ENCODE data around the gene ENPP5.
"Not testable (repeated sequence)": the region's sequence is repeated elsewhere in the genome, so short reads cannot be mapped to it uniquely, and the experiment has no call there.

Gene ENPP5

GRCh38 chr6:46174904-46175303, 4.1 kb upstream of the ENPP5 start:
- DNase-seq (ENCODE audit: low read depth, low spot score): no peak

DNA sequence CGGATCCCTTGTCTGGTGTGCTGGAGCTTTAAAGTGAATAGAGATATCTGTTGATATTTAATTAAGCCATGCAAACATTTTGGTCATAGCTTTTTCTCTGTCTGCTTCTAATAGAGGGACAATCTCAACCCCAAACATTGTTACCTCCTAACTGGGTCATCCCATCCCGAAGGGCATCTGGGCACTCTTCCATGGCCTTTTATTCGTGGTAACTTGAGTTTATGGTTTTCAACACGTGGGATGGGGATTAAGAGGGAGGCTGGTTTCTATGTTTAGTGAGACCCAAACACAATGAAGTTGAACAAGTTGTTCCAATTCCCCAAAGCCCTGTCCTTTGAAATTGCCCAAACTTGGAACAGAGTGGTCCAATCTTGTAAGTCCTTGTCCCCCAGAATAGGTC, 1.4 kb upstream of the ENPP5 start:
- DNase-seq (ENCODE audit: low read depth, low spot score): no peak

DNA sequence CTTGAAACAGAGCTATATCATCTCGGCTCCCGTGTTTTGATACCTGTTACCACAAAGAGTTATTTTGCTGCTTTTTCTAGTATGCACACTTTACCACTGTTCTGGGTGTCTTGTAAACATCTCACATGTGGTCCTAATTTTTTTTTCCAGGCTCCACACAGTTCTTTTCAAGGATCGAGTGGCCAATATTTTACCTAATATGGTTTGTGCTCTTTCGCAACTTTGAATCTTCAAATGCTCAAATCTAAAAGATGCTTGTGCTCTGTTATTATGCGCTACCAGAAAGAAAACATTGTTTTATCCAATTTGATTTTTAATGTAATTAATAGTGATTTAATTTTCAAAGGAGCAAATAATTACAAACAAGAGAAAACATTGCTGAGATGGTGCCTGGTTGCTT, 10.7 kb downstream of the ENPP5 start:
- DNase-seq (ENCODE audit: low read depth, low spot score): no peak

- DNase-seq (ENCODE audit: low read depth, low spot score): no peak
These were observed 11.6 kb downstream of the ENPP5 start for GRCh38 chr6:46159229-46159628.

DNA sequence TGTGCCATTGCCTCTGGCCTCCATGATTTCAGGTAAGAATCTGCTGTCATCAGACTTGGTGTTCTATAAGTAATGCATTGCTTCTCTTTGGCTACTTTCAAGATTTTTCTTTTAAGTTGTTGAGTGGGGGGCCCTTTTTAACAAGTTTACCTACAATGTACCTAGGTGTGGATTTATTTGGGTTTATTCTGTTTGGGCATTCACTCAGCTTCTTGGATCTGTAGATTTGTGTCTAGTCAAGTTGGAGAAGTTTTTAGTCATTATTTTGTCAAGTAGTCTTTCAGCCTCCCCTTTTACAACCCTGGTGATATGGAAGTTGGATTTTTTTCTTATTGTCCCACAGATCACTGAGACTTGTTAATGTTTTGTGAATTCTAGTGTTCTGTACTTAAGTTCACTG, 14.1 kb downstream of the ENPP5 start:
- DNase-seq (ENCODE audit: low read depth, low spot score): no peak

DNA sequence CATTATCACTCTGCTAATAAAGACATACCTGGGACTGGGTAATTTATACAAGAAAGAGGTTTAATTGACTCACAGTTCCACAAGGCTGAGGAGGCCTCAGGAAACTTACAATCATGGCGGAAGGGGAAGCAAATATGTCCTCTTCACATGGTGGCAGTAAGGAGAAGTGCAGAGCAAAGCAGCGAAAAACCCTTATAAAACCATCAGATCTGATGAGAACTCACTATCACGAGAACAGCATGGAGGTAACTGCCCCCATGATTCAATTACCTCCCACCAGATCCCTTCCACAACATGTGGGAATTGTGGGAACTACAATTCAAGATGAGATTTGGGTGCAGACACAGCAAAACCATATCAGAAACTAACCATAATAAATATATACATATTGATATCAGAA, 21.7 kb downstream of the ENPP5 start:
- DNase-seq (ENCODE audit: low read depth, low spot score): not testable (repeated sequence)

DNA sequence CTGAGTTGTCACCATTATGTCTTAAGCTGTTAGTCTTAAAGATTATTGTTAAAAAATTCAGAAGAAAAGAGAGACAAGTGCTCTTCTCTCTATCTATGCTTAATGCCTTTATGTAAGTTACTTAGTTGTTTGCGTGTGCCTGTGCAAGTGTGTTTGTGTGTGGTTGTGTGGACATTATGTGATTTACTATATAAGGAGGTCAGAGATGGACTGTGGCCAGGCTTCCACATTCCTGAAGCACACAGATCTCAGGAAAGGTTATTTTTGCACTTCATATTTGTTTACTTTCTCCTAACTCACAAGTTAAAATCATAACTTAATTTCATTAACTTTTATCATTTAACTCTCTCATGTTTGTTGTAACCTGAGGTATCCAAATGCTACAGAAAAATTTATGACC, 26.5 kb downstream of the ENPP5 start:
- DNase-seq (ENCODE audit: low read depth, low spot score): no peak

GRCh38 chr6:46138281-46138680, 32.5 kb downstream of the ENPP5 start:
- DNase-seq (ENCODE audit: low read depth, low spot score): no peak

- DNase-seq (ENCODE audit: low read depth, low spot score): no peak
These were observed 33.4 kb downstream of the ENPP5 start for GRCh38 chr6:46137387-46137786.

DNA sequence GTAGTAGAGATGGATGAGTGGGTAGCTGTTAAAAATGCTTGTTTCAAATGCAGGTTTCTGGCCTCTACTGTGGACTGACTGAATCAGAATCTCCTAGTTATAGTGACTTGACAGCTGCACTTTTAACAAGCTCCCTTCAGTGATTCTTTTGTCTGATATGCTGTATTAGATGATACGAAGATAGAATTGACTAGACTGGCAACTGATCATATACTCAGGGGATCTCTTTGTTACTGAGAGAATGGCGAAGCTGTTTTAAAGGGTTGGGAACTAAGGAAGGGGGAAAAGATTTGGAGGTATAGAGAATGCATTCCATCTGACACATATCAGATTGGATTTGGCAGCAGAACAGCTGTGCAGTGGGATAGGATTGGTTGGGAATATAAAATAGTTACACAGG, 33.9 kb downstream of the ENPP5 start:
- no peak for DNase-seq (ENCODE audit: low read depth, low spot score)

DNA sequence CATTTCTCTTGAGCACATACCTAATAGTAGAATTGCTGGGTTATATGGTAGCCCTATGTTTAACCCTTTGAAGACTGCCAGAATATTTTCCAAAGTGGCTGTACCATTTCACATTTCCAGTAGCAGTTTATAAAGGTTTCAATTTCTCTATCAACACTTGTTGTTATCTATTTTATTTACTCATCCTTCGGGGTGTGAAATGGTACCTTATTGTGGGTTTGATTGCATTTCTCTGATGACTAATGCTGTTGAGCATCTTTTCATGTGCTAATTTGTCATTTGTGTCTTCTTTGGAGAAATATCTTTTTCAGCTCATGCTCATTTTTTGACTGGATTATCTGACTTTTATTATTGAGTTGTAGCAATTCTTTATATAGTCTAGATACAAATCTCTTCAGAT, 35.6 kb downstream of the ENPP5 start:
- no peak for DNase-seq (ENCODE audit: low read depth, low spot score)

DNA sequence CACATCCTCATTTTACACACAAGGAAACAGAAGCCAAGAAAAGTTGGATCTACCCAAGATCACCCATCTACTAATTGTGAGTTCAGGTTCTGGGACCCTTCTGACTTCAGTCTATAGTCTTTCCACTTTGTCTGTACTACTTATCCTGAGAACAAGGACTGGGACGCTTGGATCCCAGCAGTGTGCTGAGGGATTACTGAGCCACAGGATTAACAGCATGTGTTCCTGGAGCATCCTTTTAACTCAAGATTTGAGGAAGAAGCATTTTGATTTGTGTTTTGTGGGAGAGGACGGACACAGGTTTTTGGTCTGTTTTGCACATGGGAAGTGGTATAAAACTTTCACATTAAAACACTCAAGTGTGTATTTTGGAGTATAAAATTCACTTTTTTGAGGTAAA, 36.6 kb downstream of the ENPP5 start:
- DNase-seq (ENCODE audit: low read depth, low spot score): no peak

GRCh38 chr6:46131291-46131690, 39.5 kb downstream of the ENPP5 start:
- DNase-seq (ENCODE audit: low read depth, low spot score): not testable (repeated sequence)

DNA sequence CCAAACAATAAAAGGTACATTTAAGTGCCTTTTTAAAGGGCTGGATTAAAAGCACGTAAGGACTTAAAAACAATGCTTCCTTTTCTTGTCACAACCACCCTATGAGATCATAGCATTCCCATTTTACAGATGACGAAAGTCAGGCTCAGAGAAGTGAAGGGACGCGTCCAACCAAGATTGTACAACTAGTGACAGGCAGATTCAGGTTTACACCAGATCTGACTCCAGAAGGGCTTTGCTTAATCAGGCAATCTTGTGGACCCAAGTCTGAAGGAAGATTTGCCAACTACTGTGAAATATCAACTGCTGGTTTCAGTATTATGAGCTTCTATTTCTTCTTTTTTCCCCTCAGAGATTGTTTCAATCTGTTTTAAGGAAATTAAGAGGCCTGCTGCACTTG, 40.1 kb downstream of the ENPP5 start:
- no peak for DNase-seq (ENCODE audit: low read depth, low spot score)

- peak; percentile 73 for DNase-seq (ENCODE audit: low read depth, low spot score)
These were observed 40.9 kb downstream of the ENPP5 start, which contains the start of gene ENPP4 for GRCh38 chr6:46129629-46130511. Gene ENPP4 (plus strand): TSS chr6:46129989. CDS start chr6:46139584, 9,595 bp downstream.

DNA sequence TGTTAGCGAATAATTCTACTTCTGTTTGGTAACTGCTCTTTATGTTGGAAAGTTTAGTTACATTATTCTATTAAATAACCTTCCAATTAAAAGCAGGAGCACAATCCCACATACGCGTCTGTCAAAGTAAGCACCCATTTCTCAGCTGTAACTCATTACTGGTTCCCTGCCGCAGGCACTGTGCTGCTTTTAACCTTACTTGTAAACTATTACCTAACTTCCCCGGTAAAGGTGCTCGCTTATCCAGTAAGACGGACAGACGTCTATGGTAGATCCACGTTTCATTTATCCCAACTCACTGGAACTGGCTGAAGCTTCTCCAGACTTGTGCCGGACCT, 41.5 kb downstream of the ENPP5 start:
- no peak for DNase-seq (ENCODE audit: low read depth, low spot score)

- DNase-seq (ENCODE audit: low read depth, low spot score): no peak
These were observed 42.3 kb downstream of the ENPP5 start for GRCh38 chr6:46128476-46128875.

DNA sequence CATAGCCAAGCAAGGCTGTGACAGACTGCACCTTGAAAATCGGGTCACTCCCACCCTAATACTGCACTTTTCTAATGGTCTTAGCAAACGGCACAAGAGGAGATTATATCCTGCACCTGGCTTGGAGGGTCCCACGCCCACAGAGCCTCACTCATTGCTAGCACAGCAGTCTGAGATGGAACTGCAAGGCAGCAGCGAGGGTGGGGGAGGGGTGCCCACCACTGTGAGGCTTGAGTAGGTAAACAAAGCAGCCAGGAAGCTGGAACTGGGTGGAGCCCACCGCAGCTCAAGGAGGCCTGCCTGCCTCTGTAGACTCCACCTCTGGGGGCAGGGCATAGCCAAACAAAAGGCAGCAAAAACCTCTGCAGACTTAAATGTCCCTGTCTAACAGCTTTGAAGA, 51.1 kb downstream of the ENPP5 start:
- not testable (repeated sequence) for DNase-seq (ENCODE audit: low read depth, low spot score)

DNA sequence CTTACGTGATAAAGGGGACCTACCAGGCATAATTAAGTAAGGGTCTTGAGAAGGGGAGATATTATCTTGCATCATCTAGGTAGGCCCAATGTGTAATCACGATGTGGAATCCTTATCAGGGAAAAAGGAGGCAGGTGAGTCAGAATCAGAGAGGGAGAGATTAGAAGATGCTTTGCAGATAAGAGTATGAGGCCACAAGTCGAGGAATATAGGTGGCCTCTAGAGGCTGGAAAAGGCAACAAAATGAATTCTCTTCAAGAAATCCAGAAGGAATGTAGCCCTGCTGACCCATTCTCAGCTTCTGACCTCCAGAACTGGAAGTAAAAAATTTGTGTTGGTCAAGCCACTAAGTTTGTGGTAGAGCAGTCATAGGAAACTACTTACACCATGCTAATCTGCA, 51.9 kb downstream of the ENPP5 start:
- no peak for DNase-seq (ENCODE audit: low read depth, low spot score)

GRCh38 chr6:46118157-46118556, 52.6 kb downstream of the ENPP5 start:
- no peak for DNase-seq (ENCODE audit: low read depth, low spot score)

DNA sequence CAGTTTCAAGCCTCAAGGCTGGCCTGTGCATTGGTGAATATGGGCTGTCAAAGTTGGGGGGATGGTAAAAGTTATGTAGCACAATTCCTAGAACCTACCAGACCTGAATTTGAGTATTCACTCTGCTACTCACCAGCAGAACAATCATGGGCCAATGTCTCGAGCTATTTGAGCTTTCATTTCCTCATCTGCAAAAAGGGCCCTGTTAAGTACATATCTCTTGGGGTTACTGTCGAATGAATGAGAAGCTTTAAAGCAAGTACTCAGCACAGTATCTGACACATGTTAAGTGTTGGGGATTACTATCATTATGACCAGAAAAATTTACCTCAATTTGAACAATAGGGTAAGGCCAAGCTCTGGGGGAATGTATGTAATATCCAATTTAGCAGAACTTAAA, 54.5 kb downstream of the ENPP5 start:
- DNase-seq (ENCODE audit: low read depth, low spot score): no peak

DNA sequence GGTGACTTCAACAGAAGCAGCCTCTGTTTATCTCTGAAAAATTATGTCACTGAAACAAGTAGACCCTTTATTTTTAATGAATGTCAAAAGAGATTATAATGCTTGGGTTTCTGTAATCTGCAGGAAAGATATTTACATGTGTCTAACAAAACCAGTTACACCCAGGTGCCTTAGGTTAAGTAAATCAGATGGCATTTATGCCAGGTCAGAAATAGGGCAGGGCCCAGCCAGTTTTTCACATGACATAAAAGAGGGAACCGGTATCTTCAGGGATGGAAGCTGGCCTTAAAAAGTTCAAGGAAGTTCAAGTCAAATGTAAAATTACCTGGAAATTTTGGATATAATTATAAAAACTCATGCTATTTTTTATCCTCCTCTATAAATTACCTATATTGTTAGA, 55.1 kb downstream of the ENPP5 start:
- DNase-seq (ENCODE audit: low read depth, low spot score): no peak

DNA sequence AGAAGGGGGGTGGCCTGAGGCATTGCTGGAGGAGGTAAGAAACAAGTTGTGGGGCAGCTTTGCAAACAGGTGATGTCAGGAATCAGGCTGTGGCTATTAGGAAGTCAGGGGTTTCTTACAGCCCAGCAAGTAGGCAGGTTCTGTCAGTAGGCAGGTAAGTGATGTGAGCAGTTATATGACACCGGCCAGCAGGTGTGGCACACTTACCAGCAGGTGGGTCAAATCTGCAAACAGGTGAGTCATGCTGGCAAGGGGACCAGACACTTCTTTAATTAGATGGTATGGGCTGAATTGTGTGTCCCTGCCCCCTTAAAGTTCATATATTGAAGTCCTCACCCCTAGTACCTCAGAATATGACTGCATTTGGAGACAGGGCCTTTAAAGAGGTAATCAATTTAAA, 57.4 kb downstream of the ENPP5 start:
- DNase-seq (ENCODE audit: low read depth, low spot score): no peak
